IPS DF 6.9 (cell line): ENCODE measurements around the gene CHN2.

Experiments
- DNase-seq: peaks from one replicate; pipeline ENCODE4 v3.0.0-alpha.2; 2013; ENCODE audit warnings: low read depth, low spot score
- H3K27ac ChIP-seq: one replicate; pipeline ENCODE4 v1.5.1; 2013; ENCODE audit warnings: low read length, control low read depth
- H3K27me3 ChIP-seq: 2 replicates; pipeline ENCODE4 v1.6.1; 2013; ENCODE audit warnings: mild to moderate bottlenecking, low read length; ENCODE audit not compliant: control insufficient read depth, insufficient read depth
- H3K36me3 ChIP-seq: 2 replicates; pipeline ENCODE4 v1.6.1; 2013; ENCODE audit warnings: low read length; ENCODE audit not compliant: control insufficient read depth, insufficient read depth
- H3K4me1 ChIP-seq: 2 replicates; pipeline ENCODE4 v1.6.1; 2013; ENCODE audit warnings: low read length; ENCODE audit not compliant: control insufficient read depth, insufficient read depth
- H3K4me3 ChIP-seq: 2 replicates; pipeline ENCODE4 v1.5.1; 2013; ENCODE audit warnings: mild to moderate bottlenecking, low read length
- H3K9me3 ChIP-seq: 2 replicates; pipeline ENCODE4 v1.6.1; 2013; ENCODE audit warnings: low read length, inconsistent platforms; ENCODE audit not compliant: control insufficient read depth, insufficient read depth
- WGBS: extraction: QIAGEN DNeasy Blood & Tissue Kit; methylation state at CpG from one replicate; pipeline ENCODE4 v1.1.7; 2013; ENCODE audit warnings: mixed read lengths, missing lambda C conversion rate; ENCODE audit not compliant: insufficient read length, insufficient coverage; 5-methylcytosine and 5-hydroxymethylcytosine counted together

The CHN2 gene

GRCh38 chr7:29309041-29309854 is 114.7 kb downstream of the CHN2 start:
- Histone ChIP-seq H3K4me1 (peaks cover 4% of the 10 kb centered on the region), H3K4me3 (no peak overlapping the region), H3K27me3 (no peaks in the 10 kb centered on the region), H3K9me3 (no peaks in the 10 kb centered on the region), H3K36me3 (no peaks in the 10 kb centered on the region), H3K27ac (no peak overlapping the region)
- no peak for DNase-seq
- no CpG with 5 or more reads among the region's 9 CpGs for WGBS

GRCh38 chr7:29310625-29311024 is 116.0 kb downstream of the CHN2 start:
- Histone ChIP-seq H3K9me3 (no peaks in the 10 kb centered on the region), H3K27me3 (no peaks in the 10 kb centered on the region), H3K27ac (no peak overlapping the region), H3K4me3 (no peak overlapping the region), H3K36me3 (no peaks in the 10 kb centered on the region), H3K4me1 (peaks cover 2% of the 10 kb centered on the region; the same call in 1 of the 2 replicates)
- DNase-seq, result no peak

DNA sequence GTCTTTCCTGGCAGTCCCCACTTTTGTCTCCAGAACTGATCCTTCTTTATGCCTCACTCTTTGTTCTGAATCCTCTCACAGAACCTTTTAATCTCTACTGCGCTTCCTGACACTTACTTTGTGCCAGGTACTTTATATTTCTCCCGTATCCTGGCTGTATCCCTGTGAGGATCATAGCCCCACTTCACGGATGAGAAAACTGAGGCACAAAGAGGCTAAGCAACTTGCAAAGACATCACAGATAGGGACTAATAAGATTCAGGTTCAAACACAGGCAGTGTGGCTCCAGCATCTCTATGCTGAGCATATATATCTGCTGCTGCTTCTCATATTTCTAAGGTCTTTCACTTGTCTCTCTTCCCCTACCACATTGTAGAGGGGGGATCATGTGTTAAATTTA is 116.7 kb downstream of the CHN2 start:
- WGBS, result no CpG with 5 or more reads among the region's 3 CpGs
- Histone ChIP-seq H3K4me3 (no peak overlapping the region), H3K9me3 (no peaks in the 10 kb centered on the region), H3K4me1 (peaks cover 2% of the 10 kb centered on the region; the same call in 1 of the 2 replicates), H3K27me3 (no peaks in the 10 kb centered on the region), H3K36me3 (no peaks in the 10 kb centered on the region), H3K27ac (no peak overlapping the region)
- no peak for DNase-seq

- Histone ChIP-seq H3K27ac (no peak overlapping the region), H3K4me1 (peaks cover 2% of the 10 kb centered on the region; the same call in 1 of the 2 replicates), H3K36me3 (no peaks in the 10 kb centered on the region), H3K9me3 (no peaks in the 10 kb centered on the region), H3K4me3 (no peak overlapping the region), H3K27me3 (no peaks in the 10 kb centered on the region)
- no peak for DNase-seq
- WGBS, result no CpG with 5 or more reads among the region's 1 CpG
Measured at GRCh38 chr7:29314148-29314547, 119.6 kb downstream of the CHN2 start.

GRCh38 chr7:29315122-29315891 is 120.7 kb downstream of the CHN2 start:
- DNase-seq, result no peak
- H3K4me1 ChIP-seq, result peaks cover 2% of the 10 kb centered on the region; the same call in 1 of the 2 replicates
- no peak overlapping the region for H3K4me3 ChIP-seq
- no peaks in the 10 kb centered on the region for H3K36me3 ChIP-seq
- no peak overlapping the region for H3K27ac ChIP-seq
- H3K9me3 ChIP-seq, result no peaks in the 10 kb centered on the region
- WGBS, result no CpG with 5 or more reads among the region's 3 CpGs
- no peaks in the 10 kb centered on the region for H3K27me3 ChIP-seq

DNA sequence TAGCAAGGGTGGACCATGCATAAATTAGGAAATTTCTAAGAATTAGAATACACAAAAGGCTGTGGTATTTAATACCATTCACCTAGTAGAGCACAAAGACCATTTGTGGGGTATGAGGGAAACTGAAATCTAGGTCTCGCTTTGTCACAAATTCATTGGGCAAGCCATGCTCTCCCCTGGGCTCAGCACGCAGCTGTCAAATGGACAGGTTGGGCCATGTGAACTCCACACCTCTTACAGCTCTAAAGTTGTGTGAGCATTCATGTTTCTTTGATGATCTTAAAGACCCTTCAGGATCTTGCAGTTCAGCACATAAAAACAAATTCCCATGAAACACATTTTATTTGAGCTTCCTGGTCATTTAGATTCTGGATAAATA is 121.3 kb downstream of the CHN2 start:
- H3K4me3 ChIP-seq, result no peak overlapping the region
- H3K36me3 ChIP-seq, result no peaks in the 10 kb centered on the region
- H3K4me1 ChIP-seq, result peaks cover 2% of the 10 kb centered on the region; the same call in 1 of the 2 replicates
- no peak overlapping the region for H3K27ac ChIP-seq
- no CpG with 5 or more reads among the region's 2 CpGs for WGBS
- no peaks in the 10 kb centered on the region for H3K9me3 ChIP-seq
- no peak for DNase-seq
- H3K27me3 ChIP-seq, result no peaks in the 10 kb centered on the region

GRCh38 chr7:29316926-29317325 is 122.4 kb downstream of the CHN2 start:
- Histone ChIP-seq H3K27ac (no peak overlapping the region), H3K36me3 (no peaks in the 10 kb centered on the region), H3K4me3 (no peak overlapping the region), H3K4me1 (peaks cover 2% of the 10 kb centered on the region; the same call in 1 of the 2 replicates), H3K9me3 (no peaks in the 10 kb centered on the region), H3K27me3 (no peaks in the 10 kb centered on the region)
- no peak for DNase-seq
- WGBS, result no CpG with 5 or more reads among the region's 3 CpGs

DNA sequence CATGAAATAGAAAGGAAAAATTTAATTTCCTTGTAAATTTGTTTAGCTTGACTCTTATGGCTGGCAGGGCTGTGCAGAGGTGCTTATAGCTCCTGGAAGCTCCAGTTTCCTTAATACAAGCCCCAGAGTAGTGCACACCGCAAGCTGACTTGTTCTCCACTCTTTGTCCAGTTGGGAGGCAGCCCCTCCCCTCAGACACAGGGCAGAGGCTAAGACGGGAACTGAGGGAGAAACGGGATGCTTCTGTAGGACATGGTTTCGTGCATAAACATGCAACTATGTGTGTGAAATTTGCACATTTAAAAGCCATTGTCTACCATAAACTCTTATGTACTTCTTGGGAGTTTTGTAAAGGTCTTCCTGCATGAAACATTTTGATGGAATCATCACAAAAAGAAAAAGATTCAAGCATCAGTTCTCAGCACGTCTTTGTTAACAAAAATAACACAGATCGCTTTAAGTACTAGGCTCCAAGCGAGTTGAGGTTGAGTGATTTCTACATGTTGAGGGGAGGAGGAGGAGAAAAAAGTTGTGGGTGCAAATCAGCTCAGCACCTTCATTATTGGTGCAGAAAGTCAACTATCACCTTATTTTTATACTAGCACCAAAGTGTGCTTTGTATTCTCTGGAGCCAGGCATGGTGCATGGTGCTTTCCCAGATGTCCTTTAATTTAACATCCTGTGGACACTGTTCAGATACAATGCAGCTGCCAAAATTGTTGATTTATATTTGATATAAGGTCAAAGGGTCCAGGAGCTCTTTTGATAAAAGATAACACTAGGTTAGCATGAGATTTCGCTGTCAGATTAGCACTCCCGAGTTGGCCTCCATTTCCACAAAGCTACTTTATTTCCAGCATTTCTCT is 124.5 kb downstream of the CHN2 start:
- Histone ChIP-seq H3K36me3 (no peaks in the 10 kb centered on the region), H3K4me3 (no peak overlapping the region), H3K27me3 (no peaks in the 10 kb centered on the region), H3K27ac (no peak overlapping the region), H3K9me3 (no peaks in the 10 kb centered on the region), H3K4me1 (peaks cover 2% of the 10 kb centered on the region; the same call in 1 of the 2 replicates)
- DNase-seq, result no peak
- no CpG with 5 or more reads among the region's 9 CpGs for WGBS

- Histone ChIP-seq H3K27me3 (no peaks in the 10 kb centered on the region), H3K9me3 (no peaks in the 10 kb centered on the region), H3K36me3 (no peaks in the 10 kb centered on the region), H3K4me3 (no peak overlapping the region), H3K4me1 (peaks cover 2% of the 10 kb centered on the region; the same call in 1 of the 2 replicates), H3K27ac (no peak overlapping the region)
- WGBS, result no CpG with 5 or more reads among the region's 10 CpGs
- no peak for DNase-seq
Measured at GRCh38 chr7:29319719-29320521, 125.3 kb downstream of the CHN2 start.
